DOHH2 (cell line): ENCODE measurements around the gene YTHDF1.
"Not testable (repeated sequence)": the region's sequence is repeated elsewhere in the genome, so short reads cannot be mapped to it uniquely, and the experiment has no call there.

ENCODE experiments used
- H3F3A ChIP-seq: fragments of 200-600 bp; sonication (generic), shearing (Covaris generic); 2 replicates; pipeline ENCODE4 v1.6.0; 2016; ENCODE audit warnings: antibody characterized with exemption, mild to moderate bottlenecking; ENCODE audit not compliant: control insufficient read depth, insufficient read depth
- H3K27ac ChIP-seq: fragments of 200-600 bp; sonication (generic); 2 replicates; pipeline ENCODE4 v1.5.1; 2014; ENCODE audit warnings: low read depth, mild to moderate bottlenecking, low read length, moderate library complexity
- H3K27me3 ChIP-seq: fragments of 200-600 bp; sonication (generic); 2 replicates; pipeline ENCODE4 v1.6.1; 2014; ENCODE audit warnings: mild to moderate bottlenecking, low read length, mixed read lengths; ENCODE audit not compliant: control insufficient read depth
- H3K36me3 ChIP-seq: fragments of 200-600 bp; sonication (generic); 2 replicates; pipeline ENCODE4 v1.6.1; 2014; ENCODE audit warnings: mild to moderate bottlenecking, low read length, moderate library complexity, mixed read lengths; ENCODE audit not compliant: control insufficient read depth
- H3K4me1 ChIP-seq: fragments of 200-600 bp; sonication (generic); 2 replicates; pipeline ENCODE4 v1.6.1; 2014; ENCODE audit warnings: mild to moderate bottlenecking, low read length, mixed read lengths; ENCODE audit not compliant: control insufficient read depth
- H3K4me2 ChIP-seq: fragments of 200-600 bp; sonication (generic); 2 replicates; pipeline ENCODE4 v1.6.0; 2014; ENCODE audit warnings: mild to moderate bottlenecking, low read length, moderate library complexity
- H3K4me3 ChIP-seq: fragments of 200-600 bp; sonication (generic); 2 replicates; pipeline ENCODE4 v1.5.1; 2014; ENCODE audit warnings: mild to moderate bottlenecking, low read length, mixed read lengths
- H3K79me2 ChIP-seq: fragments of 200-600 bp; sonication (generic); 2 replicates; pipeline ENCODE4 v1.6.1; 2014; ENCODE audit warnings: mild to moderate bottlenecking, low read length, mixed read lengths; ENCODE audit not compliant: control insufficient read depth
- H3K9me2 ChIP-seq: fragments of 200-600 bp; sonication (generic); replicated peaks from 2 replicates; pipeline ENCODE4 v1.6.1; 2014; ENCODE audit warnings: mild to moderate bottlenecking, low read length, mixed read lengths; ENCODE audit not compliant: control insufficient read depth
- H3K9me3 ChIP-seq: fragments of 200-600 bp; sonication (generic); 2 replicates; pipeline ENCODE4 v1.6.1; 2014; ENCODE audit warnings: antibody characterized with exemption, low read length, mixed read lengths; ENCODE audit not compliant: control insufficient read depth, insufficient read depth
- H4K20me1 ChIP-seq: fragments of 200-600 bp; sonication (generic); 2 replicates; pipeline ENCODE4 v1.6.0; 2014; ENCODE audit warnings: low read depth, mild to moderate bottlenecking, antibody characterized with exemption, low read length, moderate library complexity; ENCODE audit not compliant: control insufficient read depth, insufficient read depth
- EZH2phosphoT487 ChIP-seq: fragments of 200-600 bp; sonication (generic); IDR thresholded peaks from 2 replicates; pipeline ENCODE4 v1.6.1; 2017; ENCODE audit warnings: borderline replicate concordance, mild to moderate bottlenecking, antibody characterized with exemption, low read length, moderate library complexity, mixed read lengths
- TF ChIP-seq, protein P1 (sequence below): fragments of 200-600 bp; sonication (generic); IDR thresholded peaks from one replicate; pipeline ENCODE4 v1.5.1; 2014; ENCODE audit warnings: antibody characterized with exemption, mild to moderate bottlenecking, low read depth, low read length; ENCODE audit not compliant: poor library complexity, severe bottlenecking

Gene YTHDF1

GRCh38 chr20:63158352-63158751 is 57.6 kb downstream of the YTHDF1 start:
- H3K4me1 ChIP-seq: no peaks in the 10 kb centered on the region
- no peak for TF ChIP-seq EZH2phosphoT487
- TF ChIP-seq, protein P1, sequence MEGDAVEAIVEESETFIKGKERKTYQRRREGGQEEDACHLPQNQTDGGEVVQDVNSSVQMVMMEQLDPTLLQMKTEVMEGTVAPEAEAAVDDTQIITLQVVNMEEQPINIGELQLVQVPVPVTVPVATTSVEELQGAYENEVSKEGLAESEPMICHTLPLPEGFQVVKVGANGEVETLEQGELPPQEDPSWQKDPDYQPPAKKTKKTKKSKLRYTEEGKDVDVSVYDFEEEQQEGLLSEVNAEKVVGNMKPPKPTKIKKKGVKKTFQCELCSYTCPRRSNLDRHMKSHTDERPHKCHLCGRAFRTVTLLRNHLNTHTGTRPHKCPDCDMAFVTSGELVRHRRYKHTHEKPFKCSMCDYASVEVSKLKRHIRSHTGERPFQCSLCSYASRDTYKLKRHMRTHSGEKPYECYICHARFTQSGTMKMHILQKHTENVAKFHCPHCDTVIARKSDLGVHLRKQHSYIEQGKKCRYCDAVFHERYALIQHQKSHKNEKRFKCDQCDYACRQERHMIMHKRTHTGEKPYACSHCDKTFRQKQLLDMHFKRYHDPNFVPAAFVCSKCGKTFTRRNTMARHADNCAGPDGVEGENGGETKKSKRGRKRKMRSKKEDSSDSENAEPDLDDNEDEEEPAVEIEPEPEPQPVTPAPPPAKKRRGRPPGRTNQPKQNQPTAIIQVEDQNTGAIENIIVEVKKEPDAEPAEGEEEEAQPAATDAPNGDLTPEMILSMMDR: no peak
- no peaks in the 10 kb centered on the region for H3K9me3 ChIP-seq
- no peaks in the 10 kb centered on the region; the same call in 1 of the 2 replicates for H3K27me3 ChIP-seq
- no peak overlapping the region for H3K4me3 ChIP-seq
- H4K20me1 ChIP-seq: no peaks in the 10 kb centered on the region
- no peaks in the 10 kb centered on the region for H3K36me3 ChIP-seq
- no peaks in the 10 kb centered on the region for H3K9me2 ChIP-seq
- H3K79me2 ChIP-seq: no peaks in the 10 kb centered on the region
- H3K27ac ChIP-seq: no peak overlapping the region
- H3F3A ChIP-seq: no peaks in the 10 kb centered on the region
- H3K4me2 ChIP-seq: no peak overlapping the region

DNA sequence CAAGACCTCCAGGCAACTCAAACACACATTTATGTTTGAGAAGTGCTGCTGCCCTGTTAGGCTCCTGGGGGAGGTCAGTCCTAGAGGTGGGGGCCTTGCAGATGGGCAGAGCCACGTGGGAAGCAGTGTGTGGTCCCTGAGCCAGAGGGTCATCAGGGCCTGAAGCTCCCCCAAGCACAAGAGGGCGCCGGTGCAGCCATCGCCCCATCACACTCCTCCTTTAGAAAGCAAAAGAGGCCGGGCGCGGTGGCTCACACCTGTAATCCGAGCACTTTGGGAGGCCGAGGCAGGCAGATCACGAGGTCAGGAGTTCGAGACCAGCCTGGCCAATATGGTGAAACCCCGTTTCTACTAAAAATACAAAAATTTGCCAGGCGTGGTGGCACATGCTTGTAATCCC is 58.5 kb downstream of the YTHDF1 start:
- H3K4me1 ChIP-seq: not testable (repeated sequence)

GRCh38 chr20:63156221-63156671 is 59.7 kb downstream of the YTHDF1 start:
- TF ChIP-seq EZH2phosphoT487: no peak
- TF ChIP-seq, protein P1: no peak
- H3K4me2 ChIP-seq: no peak overlapping the region

More for the DNA sequence above, 58.5 kb downstream of the YTHDF1 start:
- not testable (repeated sequence) for H4K20me1 ChIP-seq, H3K9me2 ChIP-seq, H3K27me3 ChIP-seq, H3K36me3 ChIP-seq, H3F3A ChIP-seq, H3K79me2 ChIP-seq, H3K9me3 ChIP-seq, H3K4me3 ChIP-seq, H3K27ac ChIP-seq, H3K4me2 ChIP-seq

GRCh38 chr20:63155266-63156165 is 60.4 kb downstream of the YTHDF1 start:
- H3K9me3 ChIP-seq: no peaks in the 10 kb centered on the region
- TF ChIP-seq, protein P1: no peak
- TF ChIP-seq EZH2phosphoT487: no peak
- no peaks in the 10 kb centered on the region for H3K36me3 ChIP-seq
- H3K27ac ChIP-seq: no peak overlapping the region
- H3K9me2 ChIP-seq: no peaks in the 10 kb centered on the region
- H3K4me1 ChIP-seq: no peaks in the 10 kb centered on the region
- no peak overlapping the region for H3K4me3 ChIP-seq
- no peaks in the 10 kb centered on the region for H3K79me2 ChIP-seq
- H3K4me2 ChIP-seq: no peak overlapping the region
- no peaks in the 10 kb centered on the region; the same call in 1 of the 2 replicates for H3K27me3 ChIP-seq
- H4K20me1 ChIP-seq: no peaks in the 10 kb centered on the region
- no peaks in the 10 kb centered on the region for H3F3A ChIP-seq

More at GRCh38 chr20:63156221-63156671, 59.7 kb downstream of the YTHDF1 start:
- H3K27me3 ChIP-seq: no peaks in the 10 kb centered on the region; the same call in 1 of the 2 replicates
- no peaks in the 10 kb centered on the region for H3K79me2 ChIP-seq
- H3K4me1 ChIP-seq: no peaks in the 10 kb centered on the region
- no peaks in the 10 kb centered on the region for H3K9me2 ChIP-seq
- no peaks in the 10 kb centered on the region for H3K36me3 ChIP-seq
- H3K4me3 ChIP-seq: no peak overlapping the region
- no peaks in the 10 kb centered on the region for H4K20me1 ChIP-seq
- H3K9me3 ChIP-seq: no peaks in the 10 kb centered on the region
- no peak overlapping the region for H3K27ac ChIP-seq
- no peaks in the 10 kb centered on the region for H3F3A ChIP-seq
